ENCODE data around the gene SERPINB1. TPM values are rescaled to one million over a fixed set of nuclear protein-coding genes. Genes with fewer than 3 reads are reported as not detected.
"Not testable (repeated sequence)": the region's sequence is repeated elsewhere in the genome, so short reads cannot be mapped to it uniquely, and the experiment has no call there.

SERPINB1 gene
- total RNA-seq, 1 donor from 2014 or later, result 43.8 TPM

DNA sequence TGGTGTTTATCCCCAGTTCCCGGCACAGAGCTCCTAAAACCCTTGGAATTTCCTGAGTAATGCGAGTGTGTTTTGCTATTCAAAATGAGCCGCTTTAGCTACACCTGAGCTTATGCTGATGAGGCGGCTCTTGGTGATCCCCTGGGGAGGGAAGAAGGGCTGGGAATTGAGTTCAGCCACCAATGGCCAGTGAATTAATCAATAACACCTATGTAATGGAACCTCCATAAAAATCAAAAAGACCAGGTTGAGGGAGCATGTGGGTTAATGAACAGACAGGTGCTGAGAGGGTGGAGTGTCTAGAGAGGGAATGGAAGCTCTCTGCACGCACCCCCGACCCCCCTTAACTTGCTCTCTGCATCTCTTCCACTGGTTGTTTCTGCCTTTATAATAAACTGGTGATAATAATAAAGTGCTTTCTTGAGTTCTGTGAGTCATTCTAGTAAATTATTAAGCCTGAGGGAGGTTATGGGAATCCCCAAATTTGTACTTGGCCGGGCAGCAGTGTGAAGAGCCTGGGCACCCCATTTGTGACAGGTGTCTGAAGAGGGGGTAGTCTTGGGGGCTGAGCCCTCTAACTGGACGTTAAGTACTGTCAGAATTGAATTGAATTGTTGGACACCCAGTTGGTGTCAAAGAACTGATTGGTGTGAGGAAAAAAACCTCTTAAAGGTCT lies 24.6 kb upstream of the SERPINB1 start:
- no peak for DNase-seq (ENCODE audit: low spot score)

DNA sequence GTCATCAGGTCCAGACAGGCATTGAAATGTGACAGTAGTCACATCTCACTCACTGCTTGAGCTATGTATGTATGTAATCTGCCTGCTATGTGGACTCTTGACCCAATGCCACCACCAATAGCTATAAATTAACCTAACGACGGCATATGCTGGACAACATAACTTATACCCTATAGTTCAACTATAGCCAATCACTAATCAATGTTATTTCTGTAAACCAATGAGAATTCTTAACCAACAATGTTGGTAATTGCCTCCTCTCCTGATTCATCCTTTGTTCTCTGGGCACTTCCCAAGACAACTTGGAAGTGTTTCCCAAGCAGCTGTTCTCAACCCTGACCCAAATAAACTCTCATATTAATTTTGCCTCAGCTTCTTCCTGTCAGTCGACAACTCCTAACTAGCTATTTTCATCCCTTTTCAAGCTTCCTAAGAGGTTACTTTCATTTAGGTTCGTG lies 24.1 kb upstream of the SERPINB1 start:
- no peak for DNase-seq (ENCODE audit: low spot score)

DNA sequence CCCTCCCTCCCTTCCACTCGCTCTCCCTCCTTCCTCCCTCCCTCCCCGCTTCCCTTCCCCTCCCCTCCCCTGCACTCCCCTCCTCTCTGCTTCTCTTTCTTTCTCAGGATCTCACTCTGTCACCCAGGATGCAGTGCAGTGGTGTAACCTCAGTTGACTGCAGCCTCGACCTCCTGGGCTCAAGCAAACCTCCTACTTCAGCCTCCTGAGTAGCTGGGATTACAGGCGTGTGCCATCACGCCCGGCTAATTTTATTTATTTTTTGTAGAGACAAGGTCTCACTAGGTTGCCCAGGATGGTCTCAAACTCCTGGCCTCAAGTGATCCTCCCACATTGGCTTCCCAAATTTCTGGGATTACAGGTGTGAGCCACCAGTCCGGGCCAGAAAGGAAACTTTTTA lies 23.6 kb upstream of the SERPINB1 start:
- no peak for DNase-seq (ENCODE audit: low spot score)

DNA sequence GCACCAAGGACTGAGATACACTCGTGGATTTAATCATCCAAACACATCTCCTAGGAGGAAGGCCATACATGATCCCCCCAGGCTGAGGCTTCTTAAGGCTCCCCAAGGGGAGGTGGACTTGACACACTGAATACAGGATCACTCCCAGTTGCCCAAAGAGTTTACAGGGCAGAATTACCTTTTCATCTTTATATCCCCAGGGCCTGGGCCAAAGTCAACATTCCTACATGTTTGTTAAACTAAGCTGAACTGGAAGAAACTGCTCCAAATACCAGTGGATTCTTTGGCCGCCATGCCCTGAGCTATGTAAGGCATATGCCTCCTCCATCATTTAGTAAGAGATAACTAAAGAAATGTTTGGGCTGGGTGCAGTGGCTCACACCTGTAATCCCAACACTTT lies 22.2 kb upstream of the SERPINB1 start:
- no peak for DNase-seq (ENCODE audit: low spot score)

DNA sequence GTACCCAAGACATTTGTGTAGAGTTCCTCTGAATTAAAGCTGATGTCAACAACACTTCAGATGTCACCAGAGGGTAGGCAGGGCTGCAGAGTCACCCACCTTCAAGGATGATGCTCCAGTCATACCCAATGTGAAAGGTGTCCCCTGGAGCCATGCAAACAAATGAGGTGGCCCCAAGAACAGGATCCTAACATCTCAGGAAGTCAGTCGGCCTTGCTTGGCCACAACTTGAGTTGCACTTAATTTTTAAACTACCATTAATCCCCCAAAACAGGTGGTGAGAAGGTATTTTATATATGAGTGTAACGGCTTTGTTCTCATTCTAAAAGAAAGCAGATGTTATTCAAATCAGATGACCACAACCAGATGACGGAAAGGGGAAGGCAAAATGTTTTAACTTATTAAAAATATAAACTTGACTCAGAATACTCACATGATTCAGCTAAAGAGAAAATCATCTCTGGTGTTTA lies 21.1 kb upstream of the SERPINB1 start:
- no peak for DNase-seq (ENCODE audit: low spot score)

DNA sequence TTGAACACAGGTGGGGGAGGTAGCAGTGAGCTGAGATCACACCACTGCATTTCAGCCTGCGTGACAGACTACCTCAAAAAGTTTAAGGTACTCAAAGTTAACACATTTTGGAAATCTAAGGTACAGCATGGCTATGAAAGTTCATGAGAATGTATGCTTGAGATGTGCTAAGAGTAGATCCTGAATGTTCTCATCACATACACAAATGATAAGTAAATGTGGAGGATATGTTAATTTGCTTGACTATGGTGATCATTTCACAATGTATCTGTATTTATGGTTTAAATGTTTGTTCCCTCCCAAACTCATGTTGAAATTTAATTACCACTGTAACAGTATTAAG lies 20.1 kb upstream of the SERPINB1 start:
- DNase-seq (ENCODE audit: low spot score), result no peak

DNA sequence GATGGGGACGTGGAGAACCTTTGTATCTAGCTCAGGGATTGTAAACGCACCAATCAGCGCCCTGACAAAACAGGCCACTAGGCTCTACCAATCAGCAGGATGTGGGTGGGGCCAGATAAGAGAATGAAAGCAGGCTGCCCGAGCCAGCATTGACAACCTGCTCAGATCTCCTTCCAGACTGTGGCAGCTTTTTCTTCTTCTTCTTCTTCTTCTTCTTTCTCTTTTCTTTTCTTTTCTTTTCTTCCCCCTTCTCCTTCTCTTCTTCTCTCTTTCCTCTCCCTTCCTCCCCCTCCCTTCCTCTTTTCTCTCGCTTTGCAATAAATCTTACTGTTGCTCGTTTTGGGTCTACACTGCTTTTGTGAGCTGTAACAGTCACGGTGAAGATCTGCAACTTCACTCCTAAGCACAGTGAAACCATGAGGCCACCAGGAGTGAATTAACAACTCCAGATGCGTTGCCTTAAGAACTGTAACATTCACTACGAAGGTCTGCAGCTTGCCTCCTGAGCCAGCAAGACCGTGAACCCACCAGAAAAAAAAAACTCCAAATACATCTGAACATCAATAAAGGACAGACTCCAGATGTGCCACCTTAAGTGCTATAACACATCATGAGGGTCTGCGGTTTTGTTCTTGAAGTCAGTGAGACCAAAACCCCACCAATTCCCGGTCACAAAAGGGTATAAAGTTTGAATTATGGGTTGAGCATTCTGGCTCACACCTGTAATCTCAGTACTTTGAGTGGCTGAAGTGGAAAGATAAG lies 19.6 kb upstream of the SERPINB1 start:
- no peak for DNase-seq (ENCODE audit: low spot score)

DNA sequence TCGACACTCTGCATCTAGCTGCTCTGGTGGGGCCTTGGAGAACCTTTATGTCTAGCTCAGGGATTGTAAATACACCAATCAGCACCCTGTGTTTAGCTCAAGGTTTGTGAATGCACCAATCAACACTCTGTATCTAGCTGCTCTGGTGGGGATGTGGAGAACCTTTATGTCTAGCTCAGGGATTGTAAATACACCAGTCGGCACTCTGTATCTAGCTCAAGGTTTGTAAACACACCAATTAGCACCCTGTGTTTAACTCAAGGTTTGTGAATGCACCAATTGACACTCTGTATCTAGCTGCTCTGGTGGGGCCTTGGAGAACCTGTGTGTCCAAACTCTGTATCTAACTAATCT lies 19.0 kb upstream of the SERPINB1 start:
- DNase-seq (ENCODE audit: low spot score), result not testable (repeated sequence)

DNA sequence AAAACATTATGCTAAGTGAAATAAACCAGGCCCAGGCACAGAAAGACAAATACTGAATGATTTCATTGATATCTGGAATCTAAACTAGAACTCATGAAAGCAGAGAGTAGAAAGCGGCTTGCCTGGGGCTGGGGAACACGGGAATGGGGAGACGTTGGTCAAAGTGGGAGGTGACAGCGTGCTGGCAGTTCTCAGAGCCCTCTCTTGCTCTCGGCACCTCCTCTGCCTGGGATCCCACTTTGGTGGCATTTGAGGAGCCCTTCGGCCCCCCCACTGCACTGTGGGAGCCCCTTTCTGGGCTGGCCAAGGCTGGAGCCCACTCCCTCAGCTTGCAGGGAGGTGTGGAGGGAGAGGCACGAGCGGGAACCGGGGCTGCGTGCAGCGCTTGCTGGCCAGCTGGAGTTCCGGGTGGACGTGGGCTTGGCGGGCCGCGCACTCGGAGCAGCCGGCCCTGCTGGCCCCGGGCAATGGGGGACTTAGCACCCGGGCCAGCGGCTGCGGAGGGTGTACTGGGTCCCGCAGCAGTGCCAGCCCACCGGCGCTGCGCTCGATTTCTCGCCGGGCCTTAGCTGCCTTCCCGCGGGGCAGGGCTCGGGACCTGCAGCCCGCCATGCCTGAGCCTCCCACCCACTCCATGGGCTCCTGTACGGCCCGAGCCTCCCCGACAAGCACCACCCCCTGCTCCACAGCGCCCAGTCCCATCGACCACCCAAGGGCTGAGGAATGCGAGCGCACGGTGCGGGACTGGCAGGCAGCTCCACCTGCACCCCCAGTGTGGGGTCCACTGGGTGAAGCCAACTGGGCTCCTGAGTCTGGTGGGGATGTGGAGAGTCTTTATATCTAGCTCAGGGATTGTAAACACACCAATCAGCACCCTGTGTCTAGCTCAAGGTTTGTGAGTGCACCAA lies 18.4 kb upstream of the SERPINB1 start:
- DNase-seq (ENCODE audit: low spot score), result not testable (repeated sequence)

DNA sequence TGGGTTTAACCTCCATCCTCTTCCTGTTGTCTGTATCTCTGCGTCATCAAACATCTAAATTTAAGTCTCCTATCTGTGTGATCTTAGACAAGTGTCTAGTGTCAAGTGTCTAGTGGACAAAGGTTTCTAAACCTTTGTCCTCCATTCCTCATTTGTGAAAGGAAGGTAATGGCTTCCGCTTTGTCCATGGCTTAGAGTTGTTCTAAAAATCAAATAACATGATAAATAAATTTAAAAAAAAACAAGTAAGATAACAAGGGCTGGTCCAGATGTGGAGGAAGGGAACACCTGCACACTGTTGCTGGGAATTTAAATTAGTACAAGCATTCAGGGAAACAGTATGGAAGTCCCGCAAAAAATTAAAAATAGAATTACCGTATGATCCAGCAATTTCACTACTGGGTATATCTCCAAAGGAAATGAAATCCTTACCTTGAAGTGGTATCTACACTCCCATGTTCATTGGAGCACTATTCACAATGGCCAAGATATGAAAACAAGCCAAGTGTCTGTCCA lies 17.6 kb upstream of the SERPINB1 start:
- DNase-seq (ENCODE audit: low spot score), result no peak

DNA sequence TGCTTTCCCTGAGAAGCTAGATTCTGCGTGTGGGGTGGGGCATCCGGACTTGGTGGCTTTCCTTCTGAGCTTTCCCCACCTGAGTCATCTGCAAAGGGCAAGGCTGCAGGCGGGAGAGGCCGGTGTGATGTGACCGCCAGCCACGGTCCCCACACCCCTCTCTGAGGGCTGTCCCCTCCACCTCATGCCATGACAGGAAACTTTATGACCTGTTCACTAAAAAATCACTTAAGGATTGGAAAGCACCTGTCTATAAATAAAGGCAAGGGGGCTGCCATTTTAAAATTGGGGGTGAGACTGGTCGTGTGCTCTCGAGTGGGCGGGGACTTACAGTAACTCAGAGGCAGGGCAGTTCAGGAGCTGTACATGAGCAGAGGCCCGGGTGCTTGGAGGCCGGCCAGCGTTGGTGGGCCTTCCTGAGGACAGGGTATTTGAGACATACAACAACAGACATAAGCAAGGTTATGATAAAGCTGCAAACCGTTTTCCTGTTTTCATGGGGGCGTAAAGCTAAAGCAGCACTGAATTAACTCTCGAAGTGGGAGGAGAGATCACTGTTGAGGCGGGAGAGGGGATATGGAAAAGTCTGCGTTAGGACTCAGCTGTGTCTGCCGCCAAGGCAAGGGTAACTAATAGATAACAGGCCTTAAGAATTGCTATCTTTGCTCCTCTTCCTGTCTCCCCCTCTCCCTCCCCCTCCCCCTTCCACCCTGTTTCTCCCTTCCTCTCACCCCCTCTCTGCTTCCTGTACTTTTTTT lies 16.1 kb upstream of the SERPINB1 start:
- no peak for DNase-seq (ENCODE audit: low spot score)

DNA sequence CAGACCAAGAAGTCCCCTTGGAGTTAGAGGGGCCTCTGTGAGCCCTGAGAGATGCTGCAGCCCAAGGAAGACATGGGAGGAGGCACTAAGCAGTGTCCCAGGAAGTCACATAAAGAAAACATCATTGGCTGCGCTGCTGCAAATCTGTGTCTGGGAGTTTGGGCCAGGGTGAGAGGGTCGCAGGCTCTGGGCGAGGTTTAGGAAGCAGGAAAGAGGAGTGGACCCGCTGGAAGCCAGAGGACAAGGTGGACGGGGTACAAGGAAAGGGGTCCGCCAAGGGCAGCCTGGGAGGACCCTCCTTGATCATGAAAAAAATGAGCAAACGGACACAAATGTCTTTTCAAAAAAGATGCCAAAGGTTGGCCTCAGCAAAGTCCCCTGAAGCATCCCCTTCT lies 15.5 kb upstream of the SERPINB1 start:
- DNase-seq (ENCODE audit: low spot score), result no peak

DNA sequence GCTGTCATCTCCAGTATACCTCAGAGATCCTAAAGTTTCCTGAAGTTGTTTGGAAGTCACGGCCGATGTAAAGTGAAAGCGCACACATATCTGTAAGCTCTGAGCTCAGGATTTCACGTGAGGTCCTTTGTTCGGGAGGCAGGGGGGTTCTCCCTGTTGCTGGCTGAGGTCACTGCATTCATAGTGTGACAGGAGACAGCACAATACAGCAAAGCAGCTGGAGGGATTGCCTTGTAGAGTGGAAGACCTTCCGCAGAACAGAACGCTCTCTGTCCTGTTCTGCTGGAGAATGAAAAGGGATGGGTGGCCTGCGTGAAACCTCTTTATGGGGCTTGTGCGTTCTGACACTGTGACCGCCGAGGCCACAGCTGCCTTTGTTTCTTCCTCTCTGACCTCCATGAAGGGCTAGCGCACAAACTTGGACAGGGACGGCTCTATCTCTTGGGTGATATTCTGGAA lies 13.4 kb upstream of the SERPINB1 start:
- no peak for DNase-seq (ENCODE audit: low spot score)

DNA sequence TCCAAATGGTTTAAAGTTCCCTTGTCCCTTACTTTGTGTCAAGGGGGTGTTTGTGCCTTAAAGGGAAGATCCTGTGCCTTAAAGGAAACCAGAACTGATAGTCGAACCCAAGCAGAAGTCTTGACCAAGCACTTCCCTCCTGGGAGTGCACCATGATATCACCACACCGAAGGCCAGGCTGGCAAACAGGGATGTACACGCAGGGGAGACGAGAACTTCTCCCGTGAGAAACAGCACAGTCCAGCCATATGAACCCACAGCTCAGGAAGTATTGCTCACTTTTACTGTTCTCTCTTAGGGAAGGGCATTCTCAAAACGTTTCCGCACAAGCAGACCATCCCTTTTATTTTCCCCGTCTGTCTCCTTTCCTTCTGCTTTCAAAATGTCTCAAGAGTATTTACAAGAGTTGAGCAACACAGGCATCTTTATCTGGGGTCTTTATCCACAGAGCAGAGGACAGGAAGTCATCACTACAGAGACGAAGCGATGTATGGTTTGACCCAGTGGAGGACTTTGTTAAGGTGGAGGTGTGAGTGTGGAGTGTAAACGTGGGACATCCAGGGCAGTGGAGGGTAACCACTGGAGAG lies 12.8 kb upstream of the SERPINB1 start:
- DNase-seq (ENCODE audit: low spot score), result no peak

DNA sequence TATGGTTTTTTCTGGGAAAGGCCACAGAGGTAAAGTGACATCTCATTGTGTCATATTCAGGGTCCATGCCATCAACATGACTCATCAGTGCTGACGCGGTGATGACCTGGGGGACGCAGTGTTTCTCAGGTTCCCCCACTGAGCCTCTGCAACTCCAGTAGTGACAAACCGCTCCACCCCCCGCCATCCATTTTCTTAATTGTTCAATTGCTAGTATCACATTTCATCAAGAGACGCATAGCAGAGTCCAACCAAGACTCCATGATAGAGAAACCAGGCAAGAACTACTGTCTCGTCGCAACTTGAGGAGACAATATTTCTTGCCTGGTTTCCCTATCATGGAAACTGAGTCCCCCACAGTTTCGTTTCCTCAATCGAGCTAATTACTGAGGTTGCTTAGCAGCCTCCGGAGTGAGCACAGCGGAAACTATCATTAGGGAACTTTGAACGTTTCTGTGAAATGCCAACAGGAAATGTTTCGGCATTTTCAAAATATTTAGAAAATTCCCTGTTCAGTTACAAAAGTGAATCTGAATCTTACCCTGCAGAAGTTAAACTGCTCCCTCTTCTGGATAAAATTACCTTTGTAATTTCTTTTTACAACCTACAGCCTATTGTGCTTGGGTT lies 12.2 kb upstream of the SERPINB1 start:
- DNase-seq (ENCODE audit: low spot score), result no peak

DNA sequence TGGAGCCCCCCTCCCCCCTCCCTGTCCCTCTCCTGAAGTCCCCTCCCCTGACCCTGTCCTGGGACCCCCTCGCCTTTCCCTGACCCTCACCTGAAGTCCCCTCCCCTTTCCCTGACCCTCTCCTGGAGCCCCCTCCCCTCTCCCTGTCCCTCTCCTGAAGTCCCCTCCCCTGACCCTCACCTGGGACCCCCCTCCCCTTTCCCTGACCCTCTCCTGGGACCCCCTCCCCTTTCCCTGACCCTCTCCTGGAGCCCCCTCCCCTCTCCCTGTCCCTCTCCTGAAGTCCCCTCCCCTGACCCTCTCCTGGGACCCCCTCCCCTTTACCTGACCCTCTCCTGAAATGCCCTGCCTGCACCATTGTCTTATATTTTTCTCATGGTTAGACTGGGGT lies 11.7 kb upstream of the SERPINB1 start:
- not testable (repeated sequence) for DNase-seq (ENCODE audit: low spot score)

DNA sequence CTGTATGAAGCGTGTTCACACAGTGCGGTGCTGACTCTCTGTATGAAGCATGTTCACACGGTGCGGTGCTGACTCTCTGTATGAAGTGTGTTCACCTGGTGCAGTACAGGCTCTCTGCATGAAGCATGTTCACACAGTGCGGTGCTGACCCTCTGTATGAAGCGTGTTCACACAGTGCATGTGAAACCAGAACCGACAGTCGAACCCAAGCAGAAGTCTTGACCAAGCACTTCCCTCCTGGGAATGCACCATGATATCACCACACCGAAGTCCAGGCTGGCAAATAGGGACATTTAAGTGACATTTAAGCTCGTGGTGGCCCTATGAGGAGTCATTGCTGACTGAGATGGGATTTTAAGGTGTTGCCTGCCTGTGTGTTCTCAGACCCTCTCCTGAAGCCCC lies 11.3 kb upstream of the SERPINB1 start:
- no peak for DNase-seq (ENCODE audit: low spot score)

DNA sequence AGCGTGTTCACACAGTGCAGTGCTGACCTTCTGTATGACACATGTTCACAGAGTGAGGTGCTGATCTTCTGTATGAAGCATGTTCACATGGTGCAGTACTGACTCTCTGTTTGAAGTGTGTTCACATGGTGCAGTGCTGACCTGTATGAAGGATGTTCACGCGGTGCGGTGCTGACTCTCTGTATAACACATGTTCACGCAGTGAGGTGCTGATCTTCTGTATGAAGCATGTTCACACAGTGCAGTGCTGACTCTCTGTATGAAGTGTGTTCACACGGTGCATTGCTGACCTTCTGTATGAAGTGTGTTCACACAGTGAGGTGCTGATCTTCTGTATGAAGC lies 10.8 kb upstream of the SERPINB1 start:
- DNase-seq (ENCODE audit: low spot score), result no peak

DNA sequence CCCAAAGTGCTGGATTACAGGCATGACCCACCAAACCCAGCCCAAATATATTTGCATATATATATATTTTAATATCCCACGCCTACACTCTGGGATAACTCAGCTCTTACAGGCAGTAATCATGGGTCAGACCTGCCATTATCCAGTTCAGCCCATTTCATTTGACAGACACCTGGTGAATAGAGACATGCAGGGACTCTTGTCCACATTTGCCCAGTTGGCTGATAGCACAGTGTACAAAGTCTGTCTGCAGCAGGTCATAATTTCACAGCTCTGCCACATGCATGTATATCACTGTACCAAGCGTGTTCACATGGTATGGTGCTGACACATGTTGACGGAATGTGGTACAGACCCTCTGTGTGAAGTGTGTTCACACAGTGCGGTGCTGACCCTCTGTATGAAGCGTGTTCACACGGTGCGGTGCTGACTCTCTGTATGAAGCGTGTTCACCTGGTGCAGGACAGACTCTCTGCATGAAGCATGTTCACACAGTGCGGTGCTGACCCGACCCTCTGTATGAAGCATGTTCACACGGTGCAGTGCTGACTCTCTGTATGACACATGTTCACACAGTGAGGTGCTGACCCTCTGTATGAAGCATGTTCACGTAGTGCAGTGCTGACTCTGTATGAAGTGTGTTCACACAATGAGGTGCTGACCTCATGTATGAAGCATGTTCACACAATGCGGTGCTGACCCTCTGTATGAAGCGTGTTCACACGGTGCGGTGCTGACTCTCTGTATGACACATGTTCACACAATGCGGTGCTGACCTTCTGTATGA lies 10.3 kb upstream of the SERPINB1 start:
- no peak for DNase-seq (ENCODE audit: low spot score)
